ENCODE measurements around the gene GRIK1. TPM values are rescaled to one million over a fixed set of nuclear protein-coding genes. Genes with fewer than 3 reads are reported as not detected.

The GRIK1 gene
- total RNA-seq, 2 donors from 2014 or later = 0.21 TPM; not detected in 1

DNA sequence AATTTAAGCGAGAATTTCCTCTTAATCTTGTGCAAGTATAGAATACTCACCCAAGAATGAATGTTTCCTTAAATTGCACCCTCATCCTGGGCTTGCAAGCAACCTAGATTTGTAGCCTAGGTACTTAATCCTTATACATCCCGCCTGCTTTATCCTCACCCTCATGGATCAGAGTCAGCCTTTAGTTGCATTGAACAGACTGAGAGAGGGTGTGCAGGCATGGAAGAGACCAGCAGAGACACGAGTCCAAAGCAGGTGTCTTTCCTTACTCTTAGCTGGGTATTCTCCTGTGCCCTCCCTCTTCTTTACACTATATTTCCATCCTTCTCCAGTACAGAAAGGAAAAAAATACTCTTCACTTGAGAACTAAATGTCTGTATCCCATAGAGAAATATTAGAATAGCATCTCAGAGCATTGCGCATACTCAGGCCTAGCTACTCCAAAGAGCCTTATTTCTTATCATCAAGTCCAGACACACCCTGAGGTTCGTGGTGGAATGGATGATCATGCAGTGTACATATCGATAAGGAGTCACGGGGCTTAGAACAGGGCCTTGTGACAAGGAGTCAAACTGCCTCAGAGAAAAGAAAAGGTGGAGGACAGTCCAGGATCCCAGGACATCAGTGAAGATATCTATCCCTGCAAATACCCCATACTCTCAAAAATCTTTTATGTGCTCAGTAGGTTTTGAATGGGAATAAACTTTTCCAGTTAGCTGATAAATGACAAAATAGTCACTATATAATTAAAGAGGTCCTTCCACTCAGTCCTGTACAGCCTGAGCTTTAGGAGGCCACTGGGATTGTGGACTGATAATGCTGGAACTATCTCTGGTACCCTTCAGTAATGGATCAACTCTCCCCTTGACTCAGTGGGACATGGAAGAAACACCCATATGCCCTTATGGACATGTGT is 297.9 kb downstream of the GRIK1 start:
- Histone ChIP-seq H3K27me3 (replicated peaks; ENCODE audit: insufficient read depth) (no peaks in the 10 kb centered on the region), H3K27ac (no peak overlapping the region), H3K4me3 (no peak overlapping the region), H3K36me3 (no peaks in the 10 kb centered on the region), H3K4me1 (ENCODE audit: control insufficient read depth in 1 of 2, low read depth in 2 of 2) (no peaks in the 10 kb centered on the region), H3K9me3 (no peaks in the 10 kb centered on the region)
- TF ChIP-seq, protein P1, sequence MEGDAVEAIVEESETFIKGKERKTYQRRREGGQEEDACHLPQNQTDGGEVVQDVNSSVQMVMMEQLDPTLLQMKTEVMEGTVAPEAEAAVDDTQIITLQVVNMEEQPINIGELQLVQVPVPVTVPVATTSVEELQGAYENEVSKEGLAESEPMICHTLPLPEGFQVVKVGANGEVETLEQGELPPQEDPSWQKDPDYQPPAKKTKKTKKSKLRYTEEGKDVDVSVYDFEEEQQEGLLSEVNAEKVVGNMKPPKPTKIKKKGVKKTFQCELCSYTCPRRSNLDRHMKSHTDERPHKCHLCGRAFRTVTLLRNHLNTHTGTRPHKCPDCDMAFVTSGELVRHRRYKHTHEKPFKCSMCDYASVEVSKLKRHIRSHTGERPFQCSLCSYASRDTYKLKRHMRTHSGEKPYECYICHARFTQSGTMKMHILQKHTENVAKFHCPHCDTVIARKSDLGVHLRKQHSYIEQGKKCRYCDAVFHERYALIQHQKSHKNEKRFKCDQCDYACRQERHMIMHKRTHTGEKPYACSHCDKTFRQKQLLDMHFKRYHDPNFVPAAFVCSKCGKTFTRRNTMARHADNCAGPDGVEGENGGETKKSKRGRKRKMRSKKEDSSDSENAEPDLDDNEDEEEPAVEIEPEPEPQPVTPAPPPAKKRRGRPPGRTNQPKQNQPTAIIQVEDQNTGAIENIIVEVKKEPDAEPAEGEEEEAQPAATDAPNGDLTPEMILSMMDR (IDR thresholded peaks at IDR 0.05) = no peak
- ATAC-seq (ENCODE audit: insufficient number of reproducible peaks, low FRiP score, low read depth) (no peak), DNase-seq (ENCODE audit: low spot score) (no peak)

DNA sequence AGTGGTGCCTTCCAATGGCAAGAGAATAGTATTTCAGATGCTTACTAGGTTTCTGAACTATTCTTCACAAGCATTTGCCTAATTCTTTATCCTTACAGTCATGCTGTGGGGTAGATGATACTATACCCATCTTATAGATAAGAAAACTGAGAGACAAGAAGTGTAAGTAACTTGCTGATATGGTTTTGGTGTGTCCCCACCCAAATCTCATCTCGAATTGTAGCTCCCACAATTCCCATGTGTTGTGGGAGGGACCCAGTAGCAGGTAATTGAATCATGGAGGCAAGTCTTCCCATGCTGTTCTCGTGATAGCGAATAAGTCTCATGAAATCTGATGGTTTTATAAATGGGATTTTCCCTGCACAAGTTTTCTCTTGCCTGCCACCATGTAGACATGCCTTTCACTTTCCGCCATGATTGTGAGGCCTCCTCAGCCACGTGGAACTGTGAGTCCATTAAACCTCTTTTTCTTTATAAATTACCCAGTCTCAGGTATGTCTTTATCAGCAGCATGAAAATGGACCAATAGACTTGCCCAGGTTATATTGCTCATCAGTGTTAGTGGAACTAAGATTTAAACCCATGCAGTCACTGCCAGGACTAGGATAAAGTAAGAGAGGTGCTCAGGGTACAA is 298.7 kb downstream of the GRIK1 start:
- DNase-seq (ENCODE audit: low spot score) = no peak
- Histone ChIP-seq H3K27ac (no peak overlapping the region), H3K4me1 (ENCODE audit: control insufficient read depth in 1 of 2, low read depth in 2 of 2) (no peaks in the 10 kb centered on the region), H3K27me3 (replicated peaks; ENCODE audit: insufficient read depth) (no peaks in the 10 kb centered on the region), H3K9me3 (no peaks in the 10 kb centered on the region), H3K36me3 (no peaks in the 10 kb centered on the region), H3K4me3 (no peak overlapping the region)
- ATAC-seq (ENCODE audit: insufficient number of reproducible peaks, low FRiP score, low read depth) = no peak
- TF ChIP-seq, protein P1 (IDR thresholded peaks at IDR 0.05) = no peak

DNA sequence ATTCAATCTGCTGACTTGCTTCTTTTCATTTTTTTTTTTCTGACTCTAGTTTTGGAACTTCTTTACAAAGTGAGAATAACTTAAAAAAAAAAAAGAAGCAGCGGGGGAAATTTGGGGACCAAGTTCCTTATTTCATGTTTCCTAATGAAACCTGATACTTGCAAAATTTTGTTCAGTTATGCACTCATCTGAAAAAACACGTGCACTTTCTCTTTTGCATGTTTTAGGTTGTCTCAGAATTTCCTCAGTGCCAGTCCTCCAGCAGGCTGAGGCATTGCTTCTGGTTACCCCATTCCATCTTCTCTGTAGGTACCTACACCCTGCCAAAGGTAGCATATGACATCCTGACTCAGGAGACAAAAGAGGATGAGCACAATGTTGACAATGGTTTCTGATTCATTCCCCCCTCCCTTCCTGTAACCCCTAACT is 299.7 kb downstream of the GRIK1 start:
- H3K27ac ChIP-seq = no peak overlapping the region
- no peaks in the 10 kb centered on the region for H3K27me3 ChIP-seq (replicated peaks; ENCODE audit: insufficient read depth)
- H3K4me1 ChIP-seq (ENCODE audit: control insufficient read depth in 1 of 2, low read depth in 2 of 2) = no peaks in the 10 kb centered on the region
- H3K9me3 ChIP-seq = no peaks in the 10 kb centered on the region
- ATAC-seq (ENCODE audit: insufficient number of reproducible peaks, low FRiP score, low read depth) (no peak), DNase-seq (ENCODE audit: low spot score) (no peak)
- H3K36me3 ChIP-seq = no peaks in the 10 kb centered on the region
- TF ChIP-seq, protein P1 (IDR thresholded peaks at IDR 0.05) = no peak
- no peak overlapping the region for H3K4me3 ChIP-seq

DNA sequence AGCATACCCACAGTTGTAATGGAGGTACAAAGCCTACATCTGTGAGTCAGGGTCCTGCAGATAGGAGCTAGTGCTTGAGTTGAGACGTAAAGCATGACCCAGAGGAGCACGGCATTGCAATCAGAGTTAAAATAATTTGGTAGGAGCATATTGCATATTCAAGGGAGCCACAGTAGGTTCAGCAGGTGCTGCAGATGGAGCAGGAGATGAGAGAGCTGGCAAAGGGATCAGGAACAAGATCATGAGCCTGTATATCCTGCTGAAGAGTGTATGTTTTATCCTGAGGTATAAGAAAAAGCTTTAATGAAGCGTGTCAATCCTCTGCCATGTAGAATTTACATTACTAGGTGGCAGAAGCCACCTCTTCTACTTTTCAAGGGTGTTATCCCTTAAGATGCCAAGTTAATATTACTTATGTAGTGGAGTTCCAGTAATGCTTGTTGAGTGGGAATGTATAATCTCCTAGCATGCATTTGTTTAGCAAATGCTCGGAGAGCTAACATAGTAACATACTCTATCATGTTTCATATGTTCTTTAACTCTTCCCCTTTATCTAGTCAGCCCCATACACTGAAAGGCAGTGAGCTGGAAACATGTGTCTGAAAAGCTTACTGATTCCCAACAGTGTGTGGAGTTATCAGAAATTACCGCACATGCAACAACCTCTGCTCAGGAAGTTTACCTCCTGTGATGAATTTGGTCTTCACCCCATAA is 300.3 kb downstream of the GRIK1 start:
- Histone ChIP-seq H3K27ac (no peak overlapping the region), H3K9me3 (no peaks in the 10 kb centered on the region), H3K27me3 (replicated peaks; ENCODE audit: insufficient read depth) (no peaks in the 10 kb centered on the region), H3K36me3 (no peaks in the 10 kb centered on the region), H3K4me1 (ENCODE audit: control insufficient read depth in 1 of 2, low read depth in 2 of 2) (no peaks in the 10 kb centered on the region), H3K4me3 (no peak overlapping the region)
- DNase-seq (ENCODE audit: low spot score) (no peak), ATAC-seq (ENCODE audit: insufficient number of reproducible peaks, low FRiP score, low read depth) (no peak)
- TF ChIP-seq, protein P1 (IDR thresholded peaks at IDR 0.05) = no peak

Data from thoracic aorta (tissue), 2 donors.